ENCODE measurements around the gene BTBD2. TPM values are rescaled to one million over a fixed set of nuclear protein-coding genes. Genes with fewer than 3 reads are reported as not detected.

The BTBD2 gene
- total RNA-seq, 1 experiment from 2014 or later, result 32.6 TPM

DNA sequence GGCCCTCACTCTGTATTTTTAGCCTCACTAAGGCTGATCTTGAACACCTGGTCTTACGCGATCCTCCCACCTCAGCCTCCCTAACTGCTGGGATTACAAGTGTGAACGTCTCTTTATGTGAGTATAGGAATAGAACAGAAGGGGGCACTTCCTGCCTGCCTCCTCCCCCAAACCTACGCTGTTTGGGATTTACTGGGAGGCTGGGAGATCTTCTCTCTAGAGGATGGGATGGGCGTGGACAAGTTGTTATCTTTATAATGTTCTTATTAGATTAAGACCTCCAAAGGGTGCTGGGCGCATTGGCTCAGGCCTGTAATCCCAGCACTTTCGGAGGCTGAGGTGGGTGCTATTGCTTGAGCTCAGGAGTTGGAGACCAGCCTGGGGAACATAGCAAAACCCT is 77.4 kb downstream of the BTBD2 start:
- Histone ChIP-seq H3K27me3 (replicated peaks) (no peaks in the 10 kb centered on the region), H3K36me3 (peaks cover 6% of the 10 kb centered on the region)
- DNase-seq (ENCODE audit: low read depth in 1 of 2, low spot score in 2 of 2), result no peak

DNA sequence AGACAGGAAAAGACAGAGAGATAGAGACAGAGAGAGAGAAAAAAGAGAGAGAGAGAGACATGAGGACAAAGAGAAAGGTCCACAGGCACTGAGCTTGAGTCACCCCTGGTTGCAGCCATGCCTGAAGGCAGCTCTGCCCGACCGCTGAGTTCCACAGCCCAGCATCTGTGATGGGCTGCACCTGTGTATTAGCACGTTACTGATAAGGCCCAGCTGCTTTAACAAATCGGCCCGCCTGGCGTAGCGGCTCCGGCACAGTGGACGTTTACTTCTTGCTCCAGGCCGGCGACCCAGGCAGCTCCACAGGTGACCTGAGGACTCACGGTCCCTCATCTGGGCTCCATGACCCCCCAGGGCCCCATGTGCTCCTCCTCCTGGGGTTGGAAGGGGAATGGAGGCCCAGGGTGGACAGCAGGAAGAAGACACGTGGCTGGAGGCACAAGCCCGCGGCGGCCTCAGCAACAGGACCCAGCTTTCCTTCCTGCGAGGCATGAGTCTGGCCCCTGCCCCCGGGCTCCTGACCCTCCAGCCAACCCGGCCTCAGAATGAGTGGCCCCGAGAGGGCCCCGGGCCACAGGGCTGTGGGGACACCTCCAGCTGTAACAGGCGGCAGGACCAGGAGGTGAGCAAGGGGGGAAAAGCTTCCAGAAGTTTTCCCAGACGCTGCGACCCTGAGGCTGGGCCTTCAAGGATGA is 78.5 kb downstream of the BTBD2 start:
- Histone ChIP-seq H3K27ac (no peak overlapping the region), H3K9me3 (replicated peaks) (peaks cover 13% of the 10 kb centered on the region), H3K4me3 (no peak overlapping the region), H3K4me1 (replicated peaks) (peaks cover 11% of the 10 kb centered on the region), H3K27me3 (replicated peaks) (no peaks in the 10 kb centered on the region), H3K36me3 (peaks cover 6% of the 10 kb centered on the region)
- no peak for DNase-seq (ENCODE audit: low read depth in 1 of 2, low spot score in 2 of 2)

More for the DNA sequence above, 77.4 kb downstream of the BTBD2 start:
- peaks cover 21% of the 10 kb centered on the region for H3K4me1 ChIP-seq (replicated peaks)
- peaks cover 13% of the 10 kb centered on the region for H3K9me3 ChIP-seq (replicated peaks)
- no peak overlapping the region for H3K27ac ChIP-seq
- H3K4me3 ChIP-seq, result no peak overlapping the region

DNA sequence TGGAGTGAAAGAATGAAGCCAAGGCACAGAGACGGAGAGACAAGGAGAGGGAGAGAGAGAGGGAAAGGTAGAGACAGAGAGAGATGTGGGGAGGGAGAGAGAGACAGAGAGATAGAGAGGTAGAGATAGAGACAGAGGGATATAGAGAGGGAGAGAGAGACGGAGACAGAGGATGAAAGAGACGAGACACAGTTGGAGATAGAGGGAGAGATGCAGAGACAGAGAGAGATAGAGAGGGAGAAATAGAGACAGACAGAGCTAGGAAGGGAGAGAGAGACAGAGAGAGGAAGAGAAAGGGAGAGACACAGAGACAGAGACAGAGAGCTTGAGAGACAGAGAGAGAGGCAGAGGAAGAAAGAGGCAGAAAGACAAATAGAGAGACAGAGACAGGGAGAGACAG is 79.1 kb downstream of the BTBD2 start:
- Histone ChIP-seq H3K4me3 (no peak overlapping the region), H3K27me3 (replicated peaks) (no peaks in the 10 kb centered on the region), H3K36me3 (peaks cover 6% of the 10 kb centered on the region), H3K4me1 (replicated peaks) (peaks cover 10% of the 10 kb centered on the region), H3K9me3 (replicated peaks) (peaks cover 13% of the 10 kb centered on the region), H3K27ac (no peak overlapping the region)
- no peak for DNase-seq (ENCODE audit: low read depth in 1 of 2, low spot score in 2 of 2)

DNA sequence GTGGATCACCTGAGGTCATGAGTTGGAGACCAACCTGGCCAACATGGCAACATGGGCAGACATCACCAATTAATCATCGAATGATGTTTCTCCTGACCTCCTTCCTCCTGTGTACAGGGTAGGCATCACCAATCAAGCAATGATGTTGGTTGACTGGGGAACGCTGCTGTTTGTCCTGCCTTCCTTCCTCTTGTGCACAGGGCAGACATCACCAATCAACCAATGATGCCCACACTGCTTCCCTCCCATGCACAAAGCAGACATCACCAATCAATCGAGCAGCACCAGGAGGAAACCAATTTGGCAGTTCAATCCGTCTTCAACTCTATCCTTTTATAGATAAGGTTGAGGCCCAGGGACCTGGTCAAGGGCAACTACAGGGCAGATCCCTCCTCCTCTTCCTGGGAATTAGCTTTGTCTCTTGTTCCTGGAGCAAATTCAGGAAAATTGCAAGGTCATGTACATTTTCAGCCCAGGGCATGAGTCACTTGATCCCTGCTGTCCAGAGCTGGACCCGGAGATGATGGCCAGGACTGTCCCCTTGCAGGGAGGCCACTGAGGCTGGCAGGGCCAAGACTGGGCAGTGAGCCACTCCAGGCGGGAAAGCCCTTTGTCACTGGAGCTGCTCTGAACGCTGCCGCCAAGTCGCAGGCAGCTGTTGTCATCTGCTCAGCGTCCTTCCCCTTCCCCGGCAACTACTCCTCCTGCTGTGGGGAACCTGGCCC is 79.9 kb downstream of the BTBD2 start:
- DNase-seq (ENCODE audit: low read depth in 1 of 2, low spot score in 2 of 2), result no peak
- Histone ChIP-seq H3K4me3 (no peak overlapping the region), H3K9me3 (replicated peaks) (peaks cover 13% of the 10 kb centered on the region), H3K27ac (no peak overlapping the region), H3K4me1 (replicated peaks) (peaks cover 10% of the 10 kb centered on the region), H3K27me3 (replicated peaks) (no peaks in the 10 kb centered on the region), H3K36me3 (peaks cover 3% of the 10 kb centered on the region)

Other genes with a start within 250 kb of the BTBD2 start
- 2.7 and 3.8 TPM in 2 replicates for gene ATP8B3, start 203.4 kb downstream of the BTBD2 start, total RNA-seq (2014; rRNA removed; shearing (Covaris generic))
- gene REXO1, start 167.2 kb downstream of the BTBD2 start, total RNA-seq (2014; rRNA removed; shearing (Covaris generic)), result 14.1 and 36.2 TPM in 2 replicates
- gene KLF16, start 152.1 kb downstream of the BTBD2 start, total RNA-seq (2014; rRNA removed; shearing (Covaris generic)), result 5.6 and 8.7 TPM in 2 replicates
- gene ABHD17A, start 130.2 kb downstream of the BTBD2 start, total RNA-seq (2014; rRNA removed; shearing (Covaris generic)), result 91.9 and 101 TPM in 2 replicates
- gene ADAT3, start 110.3 kb downstream of the BTBD2 start, total RNA-seq (2014; rRNA removed; shearing (Covaris generic)), result 2.4 and 9.1 TPM in 2 replicates
- gene SCAMP4, start 110.3 kb downstream of the BTBD2 start, total RNA-seq (2014; rRNA removed; shearing (Covaris generic)), result 47.3 and 89.8 TPM in 2 replicates
- 31.9 and 63.4 TPM in 2 replicates for gene CSNK1G2, start 74.5 kb downstream of the BTBD2 start, total RNA-seq (2014; rRNA removed; shearing (Covaris generic))
- gene MKNK2, start 35.5 kb upstream of the BTBD2 start, total RNA-seq (2014; rRNA removed; shearing (Covaris generic)), result 18.7 and 31.6 TPM in 2 replicates
- gene MOB3A, start 80.6 kb upstream of the BTBD2 start, total RNA-seq (2014; rRNA removed; shearing (Covaris generic)), result 10.1 and 20.6 TPM in 2 replicates
- 1.9 TPM in 1 of 2 replicates, not detected in the other for gene IZUMO4, start 81.2 kb upstream of the BTBD2 start, total RNA-seq (2014; rRNA removed; shearing (Covaris generic))
- 66.5 and 78.9 TPM in 2 replicates for gene AP3D1, start 135.9 kb upstream of the BTBD2 start, total RNA-seq (2014; rRNA removed; shearing (Covaris generic))
- 5.9 and 7.8 TPM in 2 replicates for gene DOT1L, start 148.2 kb upstream of the BTBD2 start, total RNA-seq (2014; rRNA removed; shearing (Covaris generic))
- gene PLEKHJ1, start 220.6 kb upstream of the BTBD2 start, total RNA-seq (2014; rRNA removed; shearing (Covaris generic)), result 91.7 and 116 TPM in 2 replicates
- gene SF3A2, start 221.1 kb upstream of the BTBD2 start, total RNA-seq (2014; rRNA removed; shearing (Covaris generic)), result 13.8 and 44.9 TPM in 2 replicates
- gene AMH, start 233.6 kb upstream of the BTBD2 start, total RNA-seq (2014; rRNA removed; shearing (Covaris generic)), result 0.58 TPM in 1 of 2 replicates, not detected in the other
- not detected in 2 replicates for gene JSRP1, start 240.7 kb upstream of the BTBD2 start, total RNA-seq (2014; rRNA removed; shearing (Covaris generic))

Measured in SJSA1 (cell line).